OCI-LY7 (cell line): ENCODE results near the gene PRKD2. TPM values are rescaled to one million over a fixed set of nuclear protein-coding genes. Genes with fewer than 3 reads are reported as not detected.

Source experiments
- BruUV-seq: library from RNA; stranded (reverse); fragments of 400-500 nt; replicated peaks from 2 replicates; lab custom pipeline; 2021; lab: Mats Ljungman, UMichigan
- CTCF ChIA-PET: fragments of 300-600 bp; sonication (Branson Sonifier 250); formaldehyde crosslinking; loops from one replicate; lab custom pipeline; 2022; ENCODE audit warnings: antibody characterized with exemption; ENCODE audit not compliant: unreplicated experiment; lab: Charles Lee
- POLR2A ChIA-PET: fragments of 300-600 bp; sonication (Branson Sonifier 250); formaldehyde crosslinking; loops from one replicate; lab custom pipeline; 2022; ENCODE audit warnings: antibody characterized with exemption; lab: Charles Lee
- DNase-seq: peaks from one replicate; pipeline ENCODE4 v3.0.0-alpha.2; 2015; ENCODE audit warnings: low spot score
- H2AFZ ChIP-seq: fragments of 200-600 bp; sonication (generic), shearing (Covaris generic); 2 replicates; pipeline ENCODE4 v1.6.1; 2014; ENCODE audit warnings: mild to moderate bottlenecking, antibody characterized with exemption, low read length, moderate library complexity
- H3K27ac ChIP-seq: fragments of 200-600 bp; sonication (generic); 2 replicates; pipeline ENCODE4 v1.5.1; 2014; ENCODE audit warnings: mixed run types, low read depth, mild to moderate bottlenecking, moderate library complexity, low read length, inconsistent platforms; ENCODE audit not compliant: poor library complexity, severe bottlenecking
- H3K36me3 ChIP-seq: fragments of 200-600 bp; sonication (generic); 2 replicates; pipeline ENCODE4 v1.6.1; 2014; ENCODE audit warnings: mild to moderate bottlenecking, antibody characterized with exemption, low read length, moderate library complexity, mixed read lengths; ENCODE audit not compliant: insufficient read depth
- H3K4me1 ChIP-seq: fragments of 200-600 bp; sonication (generic); 2 replicates; pipeline ENCODE4 v1.5.1; 2014; ENCODE audit warnings: mild to moderate bottlenecking, low read length; ENCODE audit not compliant: insufficient read depth, poor library complexity, severe bottlenecking
- H3K4me2 ChIP-seq: fragments of 200-600 bp; sonication (generic); 2 replicates; pipeline ENCODE4 v1.6.1; 2014; ENCODE audit warnings: mild to moderate bottlenecking, low read length
- H3K4me3 ChIP-seq: fragments of 200-600 bp; sonication (generic); 2 replicates; pipeline ENCODE4 v1.5.1; 2014; ENCODE audit warnings: mild to moderate bottlenecking, low read depth, low read length; ENCODE audit not compliant: poor library complexity, severe bottlenecking
- H3K79me2 ChIP-seq: fragments of 200-600 bp; sonication (generic); 2 replicates; pipeline ENCODE4 v1.6.1; 2016; ENCODE audit warnings: low read depth, mild to moderate bottlenecking, low read length, moderate library complexity, mixed read lengths; ENCODE audit not compliant: insufficient read depth
- H3K9me2 ChIP-seq: fragments of 200-600 bp; sonication (generic); 2 replicates; pipeline ENCODE4 v1.6.1; 2016; ENCODE audit warnings: mild to moderate bottlenecking, low read length, mixed read lengths; ENCODE audit not compliant: insufficient read depth
- H3K9me3 ChIP-seq: fragments of 200-600 bp; sonication (generic); 2 replicates; pipeline ENCODE4 v1.6.1; 2014; ENCODE audit warnings: mild to moderate bottlenecking, mixed run types, low read length, mixed read lengths
- H4K20me1 ChIP-seq: fragments of 200-600 bp; sonication (generic); 2 replicates; pipeline ENCODE4 v1.6.1; 2014; ENCODE audit warnings: mild to moderate bottlenecking, antibody characterized with exemption, low read length, moderate library complexity, mixed read lengths; ENCODE audit not compliant: insufficient read depth
- EZH2phosphoT487 ChIP-seq: fragments of 200-600 bp; sonication (generic); IDR thresholded peaks from 2 replicates; pipeline ENCODE4 v1.6.1; 2018; ENCODE audit warnings: low read depth, borderline replicate concordance, mild to moderate bottlenecking, mixed run types, antibody characterized with exemption, low read length, moderate library complexity, mixed read lengths
- intact Hi-C: fragments of 100-400 bp; cut with micrococcal nuclease; formaldehyde crosslinking; loops from one replicate; pipeline ENCODE4 v1.10.0; 2022; ENCODE audit not compliant: unreplicated experiment
- total RNA-seq, 2 experiments: library from RNA; depleted of rRNA in 1 of 2; stranded (reverse); fragments of >200 nt in 1 of 2; shearing (Covaris generic) in 1 of 2; gene quantifications; 2 replicates each; pipeline ENCODE4 v1.2.3, GENCODE V29; 2014 to 2022
- TF ChIP-seq, protein P1 (sequence below): fragments of 200-600 bp; sonication (generic); conservative IDR thresholded peaks from 2 replicates; pipeline ENCODE4 v1.5.1; 2014; ENCODE audit warnings: mild to moderate bottlenecking, antibody characterized with exemption, low read length, moderate library complexity, mixed read lengths

PRKD2 gene
- total RNA-seq, 2 experiments from 2014 or later: 30.5 to 89.2 TPM

DNA sequence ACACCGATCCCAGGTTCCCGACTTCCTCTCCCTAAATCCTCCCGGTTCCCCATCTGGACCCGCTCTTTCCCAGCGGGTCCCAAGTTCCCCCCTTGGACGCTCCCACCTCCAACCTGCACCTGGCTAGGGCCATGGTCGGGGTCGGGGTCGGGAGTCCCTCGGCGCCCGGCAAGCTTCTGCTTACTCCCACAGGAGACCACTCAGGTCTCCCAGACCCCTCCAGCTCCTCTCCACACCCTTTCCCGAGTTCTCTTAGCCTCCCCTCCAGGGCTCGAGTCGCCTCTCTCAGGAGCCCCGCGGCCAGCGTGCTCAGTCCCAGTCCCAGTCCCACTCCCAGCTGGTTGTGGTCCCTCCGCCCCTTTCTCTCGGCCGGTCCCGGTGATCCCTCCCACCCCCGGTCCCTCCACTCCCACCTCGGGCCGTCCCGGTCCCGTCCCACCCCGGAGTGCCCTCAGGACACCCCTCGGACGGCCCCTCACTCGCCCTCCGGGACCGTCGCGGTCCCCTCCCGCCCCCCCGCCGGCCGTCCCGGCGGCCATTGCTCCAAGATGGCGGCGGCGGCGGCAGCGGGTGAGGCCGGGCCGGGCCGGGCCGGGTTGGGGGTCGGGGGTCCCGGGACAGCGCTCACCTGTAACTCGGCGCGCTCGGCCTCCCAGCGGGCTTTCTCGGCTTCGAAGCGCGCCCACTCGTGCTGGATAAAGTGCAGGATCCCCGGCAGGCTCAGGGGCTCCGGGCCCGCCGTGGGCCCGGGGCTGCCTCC is 28.8 kb upstream of the PRKD2 start, which contains the start of gene FKRP:
TSS of gene FKRP (plus strand) at position 537 of the 760 bp plus-strand sequence. CDS start 9,394 bp downstream, outside the sequence.
- Histone ChIP-seq H4K20me1 (peaks cover 15% of the 10 kb centered on the region; the same call in 1 of the 2 replicates), H2AFZ (peak within 1 kb of the TSS; percentile 49; the same call in 1 of the 2 replicates), H3K9me2 (no peaks in the 10 kb centered on the region), H3K9me3 (no peaks in the 10 kb centered on the region), H3K27ac (peak within 1 kb of the TSS; percentile 62), H3K36me3 (peaks cover 36% of the 10 kb centered on the region), H3K4me2 (peak within 1 kb of the TSS; percentile 87), H3K4me3 (peak within 1 kb of the TSS; percentile 99), H3K79me2 (peaks cover 51% of the 10 kb centered on the region), H3K4me1 (peaks cover 46% of the 10 kb centered on the region)
- intact Hi-C loops: no loop called here
- ChIA-PET CTCF (no interaction called here), POLR2A (no interaction called here)
- BruUV-seq: no TSS peak
- TF ChIP-seq, protein P1, sequence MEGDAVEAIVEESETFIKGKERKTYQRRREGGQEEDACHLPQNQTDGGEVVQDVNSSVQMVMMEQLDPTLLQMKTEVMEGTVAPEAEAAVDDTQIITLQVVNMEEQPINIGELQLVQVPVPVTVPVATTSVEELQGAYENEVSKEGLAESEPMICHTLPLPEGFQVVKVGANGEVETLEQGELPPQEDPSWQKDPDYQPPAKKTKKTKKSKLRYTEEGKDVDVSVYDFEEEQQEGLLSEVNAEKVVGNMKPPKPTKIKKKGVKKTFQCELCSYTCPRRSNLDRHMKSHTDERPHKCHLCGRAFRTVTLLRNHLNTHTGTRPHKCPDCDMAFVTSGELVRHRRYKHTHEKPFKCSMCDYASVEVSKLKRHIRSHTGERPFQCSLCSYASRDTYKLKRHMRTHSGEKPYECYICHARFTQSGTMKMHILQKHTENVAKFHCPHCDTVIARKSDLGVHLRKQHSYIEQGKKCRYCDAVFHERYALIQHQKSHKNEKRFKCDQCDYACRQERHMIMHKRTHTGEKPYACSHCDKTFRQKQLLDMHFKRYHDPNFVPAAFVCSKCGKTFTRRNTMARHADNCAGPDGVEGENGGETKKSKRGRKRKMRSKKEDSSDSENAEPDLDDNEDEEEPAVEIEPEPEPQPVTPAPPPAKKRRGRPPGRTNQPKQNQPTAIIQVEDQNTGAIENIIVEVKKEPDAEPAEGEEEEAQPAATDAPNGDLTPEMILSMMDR: no peak
- TF ChIP-seq EZH2phosphoT487: no peak
- DNase-seq: peak; percentile 36

DNA sequence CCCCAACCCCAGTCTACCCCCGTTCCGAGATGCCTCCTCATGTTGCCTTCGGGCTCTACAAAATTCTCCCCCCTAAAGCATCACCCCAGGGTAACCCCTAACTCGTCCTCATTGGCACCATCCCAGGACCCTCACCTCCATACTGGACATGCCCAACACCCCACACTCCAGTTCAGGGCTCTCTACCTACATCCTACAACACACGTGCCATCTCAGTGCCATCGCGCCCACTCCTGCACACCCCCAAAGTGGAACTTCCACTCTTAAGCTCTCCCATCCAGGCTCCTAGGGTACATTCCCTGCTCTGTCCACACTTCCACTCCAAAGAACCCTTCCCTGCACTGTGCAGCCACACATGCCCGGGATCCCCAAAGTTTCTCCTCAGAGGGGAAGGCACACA is 28.1 kb upstream of the PRKD2 start:
- H3K4me2 ChIP-seq: peak overlapping the region; percentile 87
- H3K36me3 ChIP-seq: peaks cover 41% of the 10 kb centered on the region
- BruUV-seq: no TSS peak
- TF ChIP-seq EZH2phosphoT487: no peak
- TF ChIP-seq, protein P1: no peak
- intact Hi-C loops: no loop called here
- H3K9me2 ChIP-seq: no peaks in the 10 kb centered on the region
- no peaks in the 10 kb centered on the region for H3K9me3 ChIP-seq
- peaks cover 39% of the 10 kb centered on the region for H3K4me1 ChIP-seq
- H4K20me1 ChIP-seq: peaks cover 15% of the 10 kb centered on the region; the same call in 1 of the 2 replicates
- DNase-seq: no peak
- peaks cover 58% of the 10 kb centered on the region for H3K79me2 ChIP-seq
- H3K27ac ChIP-seq: no peak overlapping the region
- ChIA-PET POLR2A (no interaction called here), CTCF (no interaction called here)
- no peak overlapping the region for H2AFZ ChIP-seq
- peak overlapping the region; percentile 99 for H3K4me3 ChIP-seq
